IMR-90 (cell line): ENCODE data around the gene SEL1L3.

Source experiments
- BHLHE40 ChIP-seq: fragments of 150-350 bp; IDR thresholded peaks from 2 replicates; pipeline ENCODE4 v1.6.1; 2016; ENCODE audit warnings: mild to moderate bottlenecking, low read depth, low read length
- CEBPB ChIP-seq: IDR thresholded peaks from 2 replicates; pipeline ENCODE4 v1.6.1; 2012; ENCODE audit warnings: low read depth, low read length, improper control_type of control experiment
- CTCF ChIP-seq: conservative IDR thresholded peaks from 2 replicates; pipeline ENCODE4 v1.5.1; 2012; ENCODE audit warnings: mild to moderate bottlenecking, low read depth, low read length, improper control_type of control experiment
- ELK1 ChIP-seq: fragments of 150-350 bp; IDR thresholded peaks from 2 replicates; pipeline ENCODE4 v1.6.1; 2016; ENCODE audit warnings: low read depth, mild to moderate bottlenecking, low read length, moderate library complexity, borderline replicate concordance
- MAZ ChIP-seq: IDR thresholded peaks from 2 replicates; pipeline ENCODE4 v1.6.1; 2012; ENCODE audit warnings: low read depth, mild to moderate bottlenecking, low read length, improper control_type of control experiment, moderate library complexity, borderline replicate concordance
- POLR2A ChIP-seq: IDR thresholded peaks from 2 replicates; pipeline ENCODE4 v1.6.1; 2012; ENCODE audit warnings: mild to moderate bottlenecking, low read depth, low read length
- RCOR1 ChIP-seq: IDR thresholded peaks from 2 replicates; pipeline ENCODE4 v1.6.1; 2012; ENCODE audit warnings: mild to moderate bottlenecking, low read length, improper control_type of control experiment; ENCODE audit not compliant: insufficient replicate concordance

- no peak for TF ChIP-seq POLR2A
- no peak for TF ChIP-seq CTCF
- no peak for TF ChIP-seq ELK1
- TF ChIP-seq CEBPB: no peak
- no peak for TF ChIP-seq RCOR1
- no peak for TF ChIP-seq MAZ
- peak; percentile 52; the same call in 1 of the 2 replicates for TF ChIP-seq BHLHE40
Observed at GRCh38 chr4:25813448-25814106, 49.2 kb downstream of the SEL1L3 start.
